Limb (tissue), 2 donors: Measurements from ENCODE around the gene NMNAT3.
A peak's percentile ranks its signal among the peaks of the same experiment; 100 is the strongest.

ENCODE experiments used
- DNase-seq, 2 donors: peaks; one replicate each; pipeline ENCODE4 v3.0.0-alpha.2; 2016; ENCODE audit errors: extremely low spot score in 2 of 2

NMNAT3 gene

GRCh38 chr3:139521816-139522215 lies 156.0 kb downstream of the NMNAT3 start:
- no peak for DNase-seq

- no peak for DNase-seq
These were observed 156.6 kb downstream of the NMNAT3 start for GRCh38 chr3:139521144-139521543.

GRCh38 chr3:139519998-139520737 lies 157.6 kb downstream of the NMNAT3 start:
- DNase-seq, result no peak

- peak in 1 of 2 donors; percentile 12 for DNase-seq
These were observed 158.6 kb downstream of the NMNAT3 start for GRCh38 chr3:139518926-139519842.

GRCh38 chr3:139518306-139518705 lies 159.5 kb downstream of the NMNAT3 start:
- DNase-seq, result peak in 1 of 2 donors; percentile 20

GRCh38 chr3:139517321-139518065 lies 160.3 kb downstream of the NMNAT3 start:
- DNase-seq, result peak in 1 of 2 donors; percentile 18

GRCh38 chr3:139514741-139515140 lies 163.0 kb downstream of the NMNAT3 start:
- DNase-seq, result no peak
